SK-N-SH (cell line): ENCODE data around the gene PDZD8. TPM values are rescaled to one million over a fixed set of nuclear protein-coding genes. Genes with fewer than 3 reads are reported as not detected.

Experiments used
- CTCF ChIA-PET: fragments of 300-600, 350-600 bp; formaldehyde crosslinking; extraction: SDS; loops from one replicate; lab custom pipeline; 2021; lab: Yijun Ruan, JAX
- POLR2A ChIA-PET: fragments of 350-600 bp; sonication (Branson Sonifier 250); formaldehyde crosslinking; extraction: SDS; loops from one replicate; lab custom pipeline; 2020; ENCODE audit warnings: antibody characterized with exemption, inconsistent platforms; lab: Yijun Ruan, JAX
- DNase-seq: peaks from one replicate; pipeline ENCODE4 v3.0.0; 2012
- H2AFZ ChIP-seq: fragments of 200-600 bp; sonication (generic); 2 replicates; pipeline ENCODE4 v1.8.1; 2016; ENCODE audit warnings: antibody characterized with exemption, mild to moderate bottlenecking, low read depth
- H3F3A ChIP-seq: fragments of 200-600 bp; sonication (generic); replicated peaks from 2 replicates; pipeline ENCODE3; 2016; ENCODE audit warnings: antibody characterized with exemption, mild to moderate bottlenecking; ENCODE audit not compliant: insufficient read depth
- H3K27ac ChIP-seq, 2 experiments: fragments of 200-500 bp in 1 of 2; fragments of 200-600 bp in 1 of 2; sonication (Bioruptor generic) in 1 of 2; sonication (generic), shearing (Covaris generic) in 1 of 2; 2 replicates each; pipeline versions ENCODE4 v1.5.1 to v1.6.1; 2014 to 2016; ENCODE audit warnings: low read depth in 2 of 2, inconsistent platforms in 1 of 2, low read length in 1 of 2, mild to moderate bottlenecking in 1 of 2, mixed read lengths in 1 of 2
- H3K27me3 ChIP-seq: fragments of 200-600 bp; sonication (generic), shearing (Covaris generic); 2 replicates; pipeline ENCODE4 v1.6.1; 2016; ENCODE audit warnings: mixed run types; ENCODE audit not compliant: insufficient read depth
- H3K36me3 ChIP-seq, 2 experiments: fragments of 200-500 bp in 1 of 2; fragments of 200-600 bp in 1 of 2; sonication (Bioruptor generic) in 1 of 2; sonication (generic) in 1 of 2; replicated peaks in 1 of 2; 2 replicates each; pipeline versions ENCODE3 to v1.5.1; 2014 to 2016; ENCODE audit warnings: low read length in 1 of 2, mild to moderate bottlenecking in 1 of 2; ENCODE audit not compliant: insufficient read depth in 2 of 2, control insufficient read depth in 1 of 2
- H3K4me1 ChIP-seq, 2 experiments: fragments of 200-500 bp in 1 of 2; fragments of 200-600 bp in 1 of 2; sonication (Bioruptor generic) in 1 of 2; sonication (generic), shearing (Covaris generic) in 1 of 2; 2 replicates each; pipeline versions ENCODE4 v1.5.1 to v1.6.1; 2014 to 2016; ENCODE audit warnings: low read depth in 1 of 2, low read length in 1 of 2, mixed run types in 1 of 2; ENCODE audit not compliant: insufficient read depth in 2 of 2, control insufficient read depth in 1 of 2
- H3K4me2 ChIP-seq: fragments of 200-600 bp; sonication (generic), shearing (Covaris generic); 2 replicates; pipeline ENCODE4 v1.6.1; 2017; ENCODE audit warnings: mixed run types
- H3K4me3 ChIP-seq, 2 experiments: fragments of 200-500 bp in 1 of 2; fragments of 200-600 bp in 1 of 2; sonication (Bioruptor generic) in 1 of 2; sonication (generic), shearing (Covaris generic) in 1 of 2; 2 replicates each; pipeline versions ENCODE4 v1.5.1 to v1.8.1; 2014 to 2016; ENCODE audit warnings: low read depth in 2 of 2, inconsistent platforms in 1 of 2, low read length in 1 of 2, mild to moderate bottlenecking in 1 of 2, mixed read lengths in 1 of 2, moderate library complexity in 1 of 2
- H3K79me2 ChIP-seq: fragments of 200-600 bp; sonication (generic); 2 replicates; pipeline ENCODE4 v1.8.1; 2017; ENCODE audit warnings: mild to moderate bottlenecking; ENCODE audit not compliant: insufficient read depth
- H3K9ac ChIP-seq: fragments of 200-600 bp; sonication (generic); 2 replicates; pipeline ENCODE4 v1.6.1; 2017; ENCODE audit warnings: mixed run types
- H3K9me2 ChIP-seq: fragments of 200-600 bp; sonication (generic); 2 replicates; pipeline ENCODE4 v1.6.1; 2017; ENCODE audit warnings: mixed run types
- H3K9me3 ChIP-seq: fragments of 200-600 bp; sonication (generic); 2 replicates; pipeline ENCODE4 v1.6.1; 2017; ENCODE audit warnings: mixed run types, mild to moderate bottlenecking, moderate library complexity
- H4K20me1 ChIP-seq: fragments of 200-600 bp; sonication (generic); 2 replicates; pipeline ENCODE4 v1.6.1; 2017; ENCODE audit warnings: mild to moderate bottlenecking, mixed run types; ENCODE audit not compliant: insufficient read depth
- ELF1 ChIP-seq: IDR thresholded peaks from 2 replicates; pipeline ENCODE4 v1.4.0; 2012
- EP300 ChIP-seq, 2 experiments: IDR thresholded peaks; 2 replicates each; pipeline versions ENCODE4 v1.4.0 to v1.6.1; 2012; ENCODE audit warnings: borderline replicate concordance in 1 of 2, low read depth in 1 of 2, low read length in 1 of 2
- EZH2phosphoT487 ChIP-seq: fragments of 200-600 bp; sonication (generic); IDR thresholded peaks from 2 replicates; pipeline ENCODE4 v1.6.1; 2017; ENCODE audit warnings: low read depth, mixed run types, mild to moderate bottlenecking, antibody characterized with exemption, moderate library complexity, borderline replicate concordance
- FOSL2 ChIP-seq: IDR thresholded peaks from 2 replicates; pipeline ENCODE4 v1.4.0; 2012; ENCODE audit warnings: low read depth, mild to moderate bottlenecking, moderate library complexity, borderline replicate concordance
- FOXJ3 ChIP-seq: sonication (generic); formaldehyde crosslinking; IDR thresholded peaks from 2 replicates; pipeline ENCODE4 v1.5.1; 2020; ENCODE audit warnings: mild to moderate bottlenecking, missing genetic modification reagents
- GABPA ChIP-seq: IDR thresholded peaks from 2 replicates; pipeline ENCODE4 v1.4.0; 2012; ENCODE audit warnings: low read depth, mild to moderate bottlenecking
- GATA2 ChIP-seq: sonication (generic); formaldehyde crosslinking; IDR thresholded peaks from 2 replicates; pipeline ENCODE4 v1.5.0; 2020; ENCODE audit warnings: mild to moderate bottlenecking, missing genetic modification reagents
- JUND ChIP-seq: IDR thresholded peaks from 2 replicates; pipeline ENCODE4 v1.4.0; 2012
- NFIC ChIP-seq: IDR thresholded peaks from 2 replicates; pipeline ENCODE4 v1.4.0; 2012; ENCODE audit warnings: borderline replicate concordance
- SMC3 ChIP-seq: IDR thresholded peaks from 2 replicates; pipeline ENCODE4 v1.6.1; 2012; ENCODE audit warnings: low read depth, low read length, improper control_type of control experiment
- TAF1 ChIP-seq: IDR thresholded peaks from 2 replicates; pipeline ENCODE4 v1.6.1; 2012; ENCODE audit warnings: low read depth, mild to moderate bottlenecking, low read length, moderate library complexity, borderline replicate concordance
- TEAD4 ChIP-seq: IDR thresholded peaks from 2 replicates; pipeline ENCODE4 v1.4.0; 2012; ENCODE audit warnings: mild to moderate bottlenecking, borderline replicate concordance; ENCODE audit not compliant: insufficient read depth
- USF2 ChIP-seq: fragments of 150-350 bp; IDR thresholded peaks from 2 replicates; pipeline ENCODE4 v1.6.1; 2017; ENCODE audit warnings: antibody characterized with exemption, low read length, low read depth, borderline replicate concordance
- WGBS: methylation state at CpG from one replicate; pipeline ENCODE4 v1.1.6; 2017; ENCODE audit warnings: low lambda C conversion rate; 5-methylcytosine and 5-hydroxymethylcytosine counted together
- polyA plus RNA-seq, 3 experiments: library from polyadenylated mRNA; depleted of rRNA; stranded (reverse); fragments of >200 nt; gene quantifications; 2 replicates each; pipeline ENCODE4 v1.2.3, GENCODE V29; 2012
- TF ChIP-seq, protein P1 (sequence below): IDR thresholded peaks from 2 replicates; pipeline ENCODE4 v1.4.0; 2012; ENCODE audit warnings: low read depth, borderline replicate concordance
- TF ChIP-seq, protein P2 (sequence below): IDR thresholded peaks from 2 replicates; pipeline ENCODE4; 2012
- TF ChIP-seq, protein P3 (sequence below): fragments of 150-350 bp; IDR thresholded peaks from 2 replicates; pipeline ENCODE4 v1.6.1; 2016; ENCODE audit warnings: mild to moderate bottlenecking, low read depth, low read length

The PDZD8 gene
- polyA plus RNA-seq, 1 of the 3 experiments (the other 2 are of a cell fraction), result 6.6 TPM

- H4K20me1 ChIP-seq, result peaks cover 63% of the 10 kb centered on the region
- H3K4me2 ChIP-seq, result no peak overlapping the region
- H3K4me3 ChIP-seq, result no peak overlapping the region
- peak overlapping the region in 1 of 2 experiments; percentile 30; a peak in 3 of 4 replicates for H3K27ac ChIP-seq
- H3K9me3 ChIP-seq, result no peaks in the 10 kb centered on the region
- no peaks in the 10 kb centered on the region for H3K27me3 ChIP-seq
- DNase-seq, result no peak
- peaks cover 27% of the 10 kb centered on the region for H3F3A ChIP-seq
- peaks cover 91% of the 10 kb centered on the region for H3K79me2 ChIP-seq
- 15% methylated on average over 3 of the region's 3 CpGs for WGBS
- ChIA-PET CTCF (interaction anchor here (1.6 to 3.2 kb wide), 4 partner anchors 10 to 144 kb away, joined by 4 to 17 read pairs (median 12); no protein-coding TSS in a partner anchor), POLR2A (no interaction called here)
- no peaks in the 10 kb centered on the region for H3K9me2 ChIP-seq
- H2AFZ ChIP-seq, result no peak overlapping the region
- no peak overlapping the region for H3K9ac ChIP-seq
- peaks cover 0 to 37% of the 10 kb centered on the region in 2 experiments; a peak in 3 of 4 replicates for H3K4me1 ChIP-seq
- TF ChIP-seq, protein P1, sequence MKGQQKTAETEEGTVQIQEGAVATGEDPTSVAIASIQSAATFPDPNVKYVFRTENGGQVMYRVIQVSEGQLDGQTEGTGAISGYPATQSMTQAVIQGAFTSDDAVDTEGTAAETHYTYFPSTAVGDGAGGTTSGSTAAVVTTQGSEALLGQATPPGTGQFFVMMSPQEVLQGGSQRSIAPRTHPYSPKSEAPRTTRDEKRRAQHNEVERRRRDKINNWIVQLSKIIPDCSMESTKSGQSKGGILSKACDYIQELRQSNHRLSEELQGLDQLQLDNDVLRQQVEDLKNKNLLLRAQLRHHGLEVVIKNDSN, result no peak
- TF ChIP-seq TEAD4 (no peak), ELF1 (no peak), JUND (no peak), GABPA (no peak), EP300 (IDR thresholded peaks at IDR 0.05; ENCODE audit: borderline replicate concordance in 1 of 2, low read depth in 1 of 2, low read length in 1 of 2) (no peak), USF2 (no peak), FOXJ3 (no peak), SMC3 (no peak), TAF1 (no peak), FOSL2 (no peak), EZH2phosphoT487 (no peak), GATA2 (no peak), NFIC (peak; percentile 24; the same call in 1 of the 2 replicates)
- TF ChIP-seq, protein P2, sequence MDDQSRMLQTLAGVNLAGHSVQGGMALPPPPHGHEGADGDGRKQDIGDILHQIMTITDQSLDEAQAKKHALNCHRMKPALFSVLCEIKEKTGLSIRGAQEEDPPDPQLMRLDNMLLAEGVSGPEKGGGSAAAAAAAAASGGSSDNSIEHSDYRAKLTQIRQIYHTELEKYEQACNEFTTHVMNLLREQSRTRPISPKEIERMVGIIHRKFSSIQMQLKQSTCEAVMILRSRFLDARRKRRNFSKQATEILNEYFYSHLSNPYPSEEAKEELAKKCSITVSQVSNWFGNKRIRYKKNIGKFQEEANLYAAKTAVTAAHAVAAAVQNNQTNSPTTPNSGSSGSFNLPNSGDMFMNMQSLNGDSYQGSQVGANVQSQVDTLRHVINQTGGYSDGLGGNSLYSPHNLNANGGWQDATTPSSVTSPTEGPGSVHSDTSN, result peak; percentile 16; the same call in 1 of the 2 replicates
- TF ChIP-seq, protein P3, sequence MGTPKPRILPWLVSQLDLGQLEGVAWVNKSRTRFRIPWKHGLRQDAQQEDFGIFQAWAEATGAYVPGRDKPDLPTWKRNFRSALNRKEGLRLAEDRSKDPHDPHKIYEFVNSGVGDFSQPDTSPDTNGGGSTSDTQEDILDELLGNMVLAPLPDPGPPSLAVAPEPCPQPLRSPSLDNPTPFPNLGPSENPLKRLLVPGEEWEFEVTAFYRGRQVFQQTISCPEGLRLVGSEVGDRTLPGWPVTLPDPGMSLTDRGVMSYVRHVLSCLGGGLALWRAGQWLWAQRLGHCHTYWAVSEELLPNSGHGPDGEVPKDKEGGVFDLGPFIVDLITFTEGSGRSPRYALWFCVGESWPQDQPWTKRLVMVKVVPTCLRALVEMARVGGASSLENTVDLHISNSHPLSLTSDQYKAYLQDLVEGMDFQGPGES, result no peak
- TF ChIP-seq, all 33 proteins: peak for 2
- H3K36me3 ChIP-seq, result no peaks in the 10 kb centered on the region
Observed at GRCh38 chr10:117360994-117361667, 14.1 kb downstream of the PDZD8 start.
